GM12872 (cell line): Measurements from ENCODE around the gene NSFL1C.

ENCODE experiments used
- TF ChIP-seq, protein P1 (sequence below): IDR thresholded peaks from 3 replicates; pipeline ENCODE4 v1.5.1; 2011; ENCODE audit warnings: low read depth, mild to moderate bottlenecking, low read length, moderate library complexity; ENCODE audit not compliant: insufficient read depth

NSFL1C gene

DNA sequence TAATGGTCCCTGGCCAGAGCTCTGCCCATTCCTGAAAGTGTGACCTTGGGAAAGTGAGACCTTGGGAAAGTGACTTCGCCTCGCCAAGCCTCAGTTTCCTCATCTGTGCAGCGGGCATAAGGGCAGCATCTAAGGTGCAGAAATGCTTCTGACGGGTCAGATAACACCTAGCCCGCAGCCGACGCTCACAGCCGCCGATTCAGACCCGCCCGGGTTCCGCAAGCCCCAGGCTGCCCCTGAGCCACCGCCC is 74.3 kb downstream of the NSFL1C start:
- TF ChIP-seq, protein P1, sequence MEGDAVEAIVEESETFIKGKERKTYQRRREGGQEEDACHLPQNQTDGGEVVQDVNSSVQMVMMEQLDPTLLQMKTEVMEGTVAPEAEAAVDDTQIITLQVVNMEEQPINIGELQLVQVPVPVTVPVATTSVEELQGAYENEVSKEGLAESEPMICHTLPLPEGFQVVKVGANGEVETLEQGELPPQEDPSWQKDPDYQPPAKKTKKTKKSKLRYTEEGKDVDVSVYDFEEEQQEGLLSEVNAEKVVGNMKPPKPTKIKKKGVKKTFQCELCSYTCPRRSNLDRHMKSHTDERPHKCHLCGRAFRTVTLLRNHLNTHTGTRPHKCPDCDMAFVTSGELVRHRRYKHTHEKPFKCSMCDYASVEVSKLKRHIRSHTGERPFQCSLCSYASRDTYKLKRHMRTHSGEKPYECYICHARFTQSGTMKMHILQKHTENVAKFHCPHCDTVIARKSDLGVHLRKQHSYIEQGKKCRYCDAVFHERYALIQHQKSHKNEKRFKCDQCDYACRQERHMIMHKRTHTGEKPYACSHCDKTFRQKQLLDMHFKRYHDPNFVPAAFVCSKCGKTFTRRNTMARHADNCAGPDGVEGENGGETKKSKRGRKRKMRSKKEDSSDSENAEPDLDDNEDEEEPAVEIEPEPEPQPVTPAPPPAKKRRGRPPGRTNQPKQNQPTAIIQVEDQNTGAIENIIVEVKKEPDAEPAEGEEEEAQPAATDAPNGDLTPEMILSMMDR = no peak
